Panc1 (cell line): ENCODE measurements around the gene ULBP2. TPM values are rescaled to one million over a fixed set of nuclear protein-coding genes. Genes with fewer than 3 reads are reported as not detected.

ENCODE experiments used
- ATAC-seq: fragments of 200-7000 bp; cut with Tn5 transposase; 2 replicates; pipeline ENCODE4 v1.9.1; 2020; ENCODE audit warnings: mild to moderate bottlenecking, moderate library complexity
- BruUV-seq: library from RNA; stranded (reverse); fragments of 400-500 nt; replicated peaks from 2 replicates; lab custom pipeline; 2021; lab: Mats Ljungman, UMichigan
- CTCF ChIA-PET: fragments of 300-600 bp; sonication (Branson Sonifier 250); formaldehyde crosslinking; loops from one replicate; lab custom pipeline; 2022; ENCODE audit warnings: antibody characterized with exemption; lab: Charles Lee
- POLR2A ChIA-PET: fragments of 300-600 bp; sonication (Branson Sonifier 250); formaldehyde crosslinking; loops from one replicate; lab custom pipeline; 2022; ENCODE audit warnings: antibody characterized with exemption; lab: Charles Lee
- DNase-seq: peaks from one replicate; pipeline ENCODE4 v3.0.0-alpha.2; 2010; ENCODE audit warnings: low read depth, low spot score
- H3K27ac ChIP-seq: 2 replicates; pipeline ENCODE4 v1.5.1; 2011; ENCODE audit warnings: mild to moderate bottlenecking, low read length, inconsistent platforms
- H3K27me3 ChIP-seq: fragments of 200-500 bp; sonication (Bioruptor generic); 2 replicates; pipeline ENCODE4 v1.6.0; 2014; ENCODE audit warnings: low read length, inconsistent platforms; ENCODE audit not compliant: control insufficient read depth, insufficient read depth
- H3K36me3 ChIP-seq: fragments of 200-500 bp; sonication (Bioruptor generic); 2 replicates; pipeline ENCODE4 v1.5.1; 2014; ENCODE audit warnings: inconsistent platforms, mild to moderate bottlenecking, low read length, moderate library complexity; ENCODE audit not compliant: control insufficient read depth, insufficient read depth
- H3K4me1 ChIP-seq: 2 replicates; pipeline ENCODE4 v1.5.1; 2011; ENCODE audit warnings: inconsistent platforms, mild to moderate bottlenecking, low read length, moderate library complexity; ENCODE audit not compliant: control insufficient read depth, insufficient read depth
- H3K4me3 ChIP-seq, 2 experiments: 2 replicates each; pipeline ENCODE4 v1.5.1; 2011 to 2012; ENCODE audit warnings: low read depth in 2 of 2, low read length in 2 of 2, mild to moderate bottlenecking in 2 of 2, inconsistent platforms in 1 of 2, moderate library complexity in 1 of 2
- H3K9me3 ChIP-seq: fragments of 200-500 bp; sonication (Bioruptor generic); 2 replicates; pipeline ENCODE4 v1.5.1; 2014; ENCODE audit warnings: low read depth, mild to moderate bottlenecking, inconsistent platforms, low read length, moderate library complexity; ENCODE audit not compliant: control insufficient read depth, insufficient read depth
- POLR2AphosphoS5 ChIP-seq: IDR thresholded peaks from 2 replicates; pipeline ENCODE4 v1.6.1; 2012; ENCODE audit warnings: mild to moderate bottlenecking, low read depth, low read length, moderate library complexity
- SIN3A ChIP-seq: IDR thresholded peaks from 2 replicates; pipeline ENCODE4 v1.6.1; 2012; ENCODE audit warnings: low read depth, mild to moderate bottlenecking, low read length, moderate library complexity, borderline replicate concordance; ENCODE audit not compliant: insufficient read depth
- TCF7L2 ChIP-seq: IDR thresholded peaks from 2 replicates; pipeline ENCODE4 v1.6.1; 2011; ENCODE audit warnings: mild to moderate bottlenecking, low read depth, low read length, inconsistent platforms
- in situ Hi-C: cut with HindIII; loops from 2 replicates; pipeline ENCODE4 v1.10.0; 2016; ENCODE audit warnings: low sequenced_read_pairs, low pct_unique_long_range_greater_than_20kb
- intact Hi-C: fragments of 100-400 bp; cut with micrococcal nuclease; formaldehyde crosslinking; loops from one replicate; pipeline ENCODE4 v1.10.0; 2022; ENCODE audit not compliant: unreplicated experiment
- total RNA-seq: library from RNA; stranded (reverse); gene quantifications from one replicate; pipeline ENCODE4 v1.2.1, GENCODE V29; 2021; ENCODE audit not compliant: unreplicated experiment
- TF ChIP-seq, protein P1 (sequence below): fragments of 450-650 bp; IDR thresholded peaks from 2 replicates; pipeline ENCODE4 v1.5.1; 2017; ENCODE audit warnings: mild to moderate bottlenecking
- TF ChIP-seq, protein P2 (sequence below), 2 experiments: IDR thresholded peaks; 2 replicates each; pipeline ENCODE4 v1.6.1; 2011 to 2012; ENCODE audit warnings: low read depth in 2 of 2, control low read depth in 1 of 2, low read length in 1 of 2, mild to moderate bottlenecking in 1 of 2, moderate library complexity in 1 of 2; ENCODE audit not compliant: insufficient read depth in 1 of 2

Gene ULBP2
- total RNA-seq, 1 experiment from 2014 or later, result 0.69 TPM

GRCh38 chr6:149984773-149985172 lies 43.0 kb downstream of the ULBP2 start:
- CTCF ChIA-PET, result no interaction called here
- Histone ChIP-seq H3K27ac (no peak overlapping the region), H3K27me3 (peaks cover 56% of the 10 kb centered on the region), H3K4me3 (no peak overlapping the region), H3K4me1 (no peaks in the 10 kb centered on the region), H3K36me3 (no peaks in the 10 kb centered on the region), H3K9me3 (no peaks in the 10 kb centered on the region)
- no TSS peak for BruUV-seq
- TF ChIP-seq, protein P1, sequence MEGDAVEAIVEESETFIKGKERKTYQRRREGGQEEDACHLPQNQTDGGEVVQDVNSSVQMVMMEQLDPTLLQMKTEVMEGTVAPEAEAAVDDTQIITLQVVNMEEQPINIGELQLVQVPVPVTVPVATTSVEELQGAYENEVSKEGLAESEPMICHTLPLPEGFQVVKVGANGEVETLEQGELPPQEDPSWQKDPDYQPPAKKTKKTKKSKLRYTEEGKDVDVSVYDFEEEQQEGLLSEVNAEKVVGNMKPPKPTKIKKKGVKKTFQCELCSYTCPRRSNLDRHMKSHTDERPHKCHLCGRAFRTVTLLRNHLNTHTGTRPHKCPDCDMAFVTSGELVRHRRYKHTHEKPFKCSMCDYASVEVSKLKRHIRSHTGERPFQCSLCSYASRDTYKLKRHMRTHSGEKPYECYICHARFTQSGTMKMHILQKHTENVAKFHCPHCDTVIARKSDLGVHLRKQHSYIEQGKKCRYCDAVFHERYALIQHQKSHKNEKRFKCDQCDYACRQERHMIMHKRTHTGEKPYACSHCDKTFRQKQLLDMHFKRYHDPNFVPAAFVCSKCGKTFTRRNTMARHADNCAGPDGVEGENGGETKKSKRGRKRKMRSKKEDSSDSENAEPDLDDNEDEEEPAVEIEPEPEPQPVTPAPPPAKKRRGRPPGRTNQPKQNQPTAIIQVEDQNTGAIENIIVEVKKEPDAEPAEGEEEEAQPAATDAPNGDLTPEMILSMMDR, result no peak
- TF ChIP-seq SIN3A, result no peak
- TF ChIP-seq POLR2AphosphoS5, result no peak
- TF ChIP-seq, protein P2, sequence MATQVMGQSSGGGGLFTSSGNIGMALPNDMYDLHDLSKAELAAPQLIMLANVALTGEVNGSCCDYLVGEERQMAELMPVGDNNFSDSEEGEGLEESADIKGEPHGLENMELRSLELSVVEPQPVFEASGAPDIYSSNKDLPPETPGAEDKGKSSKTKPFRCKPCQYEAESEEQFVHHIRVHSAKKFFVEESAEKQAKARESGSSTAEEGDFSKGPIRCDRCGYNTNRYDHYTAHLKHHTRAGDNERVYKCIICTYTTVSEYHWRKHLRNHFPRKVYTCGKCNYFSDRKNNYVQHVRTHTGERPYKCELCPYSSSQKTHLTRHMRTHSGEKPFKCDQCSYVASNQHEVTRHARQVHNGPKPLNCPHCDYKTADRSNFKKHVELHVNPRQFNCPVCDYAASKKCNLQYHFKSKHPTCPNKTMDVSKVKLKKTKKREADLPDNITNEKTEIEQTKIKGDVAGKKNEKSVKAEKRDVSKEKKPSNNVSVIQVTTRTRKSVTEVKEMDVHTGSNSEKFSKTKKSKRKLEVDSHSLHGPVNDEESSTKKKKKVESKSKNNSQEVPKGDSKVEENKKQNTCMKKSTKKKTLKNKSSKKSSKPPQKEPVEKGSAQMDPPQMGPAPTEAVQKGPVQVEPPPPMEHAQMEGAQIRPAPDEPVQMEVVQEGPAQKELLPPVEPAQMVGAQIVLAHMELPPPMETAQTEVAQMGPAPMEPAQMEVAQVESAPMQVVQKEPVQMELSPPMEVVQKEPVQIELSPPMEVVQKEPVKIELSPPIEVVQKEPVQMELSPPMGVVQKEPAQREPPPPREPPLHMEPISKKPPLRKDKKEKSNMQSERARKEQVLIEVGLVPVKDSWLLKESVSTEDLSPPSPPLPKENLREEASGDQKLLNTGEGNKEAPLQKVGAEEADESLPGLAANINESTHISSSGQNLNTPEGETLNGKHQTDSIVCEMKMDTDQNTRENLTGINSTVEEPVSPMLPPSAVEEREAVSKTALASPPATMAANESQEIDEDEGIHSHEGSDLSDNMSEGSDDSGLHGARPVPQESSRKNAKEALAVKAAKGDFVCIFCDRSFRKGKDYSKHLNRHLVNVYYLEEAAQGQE (IDR thresholded peaks at IDR 0.05; ENCODE audit: insufficient read depth in 1 of 2, low read depth in 2 of 2, low read length in 1 of 2), result no peak
- TF ChIP-seq TCF7L2, result no peak
- POLR2A ChIA-PET, result no interaction called here
- ATAC-seq (no peak), DNase-seq (no peak)
- intact Hi-C loops (no loop called here), in situ Hi-C loops (no loop called here)

DNA sequence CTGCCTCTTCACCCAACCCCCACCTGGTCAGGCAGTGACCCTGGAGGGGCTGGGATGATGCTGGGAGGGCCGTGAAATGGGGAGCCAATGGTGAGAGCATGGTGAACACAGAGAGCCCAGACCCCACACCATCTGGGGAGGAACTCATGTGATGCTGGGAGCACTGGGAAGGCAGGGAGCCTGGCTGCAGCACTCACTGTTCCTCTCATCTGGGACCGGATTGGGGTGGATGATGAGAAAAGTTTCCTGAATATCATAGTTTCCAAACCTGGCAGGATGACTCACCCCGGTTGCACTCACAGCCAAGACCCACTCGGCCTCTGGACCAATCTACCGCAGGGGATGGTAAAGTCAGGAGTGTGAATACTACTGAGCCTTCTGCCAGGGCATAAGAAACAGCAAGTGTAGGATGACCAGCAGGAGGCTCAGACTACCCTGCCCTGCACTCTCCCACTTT lies 43.7 kb downstream of the ULBP2 start:
- BruUV-seq, result no TSS peak
- intact Hi-C loops (no loop called here), in situ Hi-C loops (no loop called here)
- POLR2A ChIA-PET, result no interaction called here
- CTCF ChIA-PET, result no interaction called here
- no peak; the same call in 1 of the 2 replicates for ATAC-seq
- DNase-seq, result no peak
- Histone ChIP-seq H3K4me3 (no peak overlapping the region), H3K36me3 (no peaks in the 10 kb centered on the region), H3K4me1 (no peaks in the 10 kb centered on the region), H3K27ac (no peak overlapping the region), H3K9me3 (no peaks in the 10 kb centered on the region), H3K27me3 (peaks cover 61% of the 10 kb centered on the region)
- TF ChIP-seq, protein P1, result no peak
- TF ChIP-seq SIN3A (no peak), TCF7L2 (no peak), POLR2AphosphoS5 (no peak)
- TF ChIP-seq, protein P2 (IDR thresholded peaks at IDR 0.05; ENCODE audit: insufficient read depth in 1 of 2, low read depth in 2 of 2, low read length in 1 of 2), result no peak
